ENCODE data around the gene HS3ST1.

DNA sequence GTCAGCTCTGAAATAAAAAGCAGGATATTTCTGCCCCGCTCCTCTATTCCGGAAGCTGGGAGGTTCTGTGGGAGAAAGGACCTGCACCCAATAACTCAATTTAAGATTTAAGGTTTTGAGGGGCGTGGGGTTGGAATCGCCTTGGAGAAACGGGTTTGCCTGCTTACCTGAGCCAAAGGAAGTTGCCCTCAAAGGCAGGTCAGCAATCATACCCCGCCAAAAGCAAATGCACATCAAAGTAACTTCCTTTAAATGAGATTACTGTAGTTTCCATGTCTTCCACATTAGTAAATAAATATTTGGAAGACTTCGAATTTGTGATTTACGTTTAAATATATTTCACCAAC lies 978 bp upstream of the HS3ST1 start:
- TF ChIP-seq POLR2A (IDR thresholded peaks at IDR 0.05; ENCODE audit: low read length) (no peak), GATA1 (IDR thresholded peaks at IDR 0.05; ENCODE audit: low read depth, low read length) (no peak)
